Hematopoietic multipotent progenitor cell treated with erythropoietin and hydrocortisone succinate and interleukin-3 and kit ligand, for 4 days (in vitro differentiated cells): ENCODE data around the gene ATP6V1B1.

ENCODE experiments used
- DNase-seq: peaks from one replicate; pipeline ENCODE4 v3.0.0-alpha.2; 2015

Gene ATP6V1B1

GRCh38 chr2:70935468-70936164 lies at the start of gene ATP6V1B1:
TSS of gene ATP6V1B1 (plus strand) at chr2:70935900. CDS start at chr2:70935955, 55 bp downstream.
- DNase-seq, result no peak

- DNase-seq, result no peak
Measured at GRCh38 chr2:70886541-70886987, 49.1 kb upstream of the ATP6V1B1 start.

GRCh38 chr2:70887208-70887549 lies 48.5 kb upstream of the ATP6V1B1 start:
- no peak for DNase-seq

GRCh38 chr2:70887550-70888246 lies 48.0 kb upstream of the ATP6V1B1 start:
- peak; percentile 55 for DNase-seq

GRCh38 chr2:70888366-70888922 lies 47.3 kb upstream of the ATP6V1B1 start:
- DNase-seq, result no peak

- DNase-seq, result no peak
Measured at GRCh38 chr2:70888923-70889715, 46.6 kb upstream of the ATP6V1B1 start.

GRCh38 chr2:70889716-70890037 lies 46.0 kb upstream of the ATP6V1B1 start:
- no peak for DNase-seq

GRCh38 chr2:70890469-70891065 lies 45.1 kb upstream of the ATP6V1B1 start:
- no peak for DNase-seq

GRCh38 chr2:70891572-70892357 lies 43.9 kb upstream of the ATP6V1B1 start:
- no peak for DNase-seq

GRCh38 chr2:70892750-70893149 lies 43.0 kb upstream of the ATP6V1B1 start:
- no peak for DNase-seq

GRCh38 chr2:70893186-70893585 lies 42.5 kb upstream of the ATP6V1B1 start:
- DNase-seq, result no peak

- DNase-seq, result no peak
Measured at GRCh38 chr2:70894765-70895164, 40.9 kb upstream of the ATP6V1B1 start.

- no peak for DNase-seq
Measured at GRCh38 chr2:70895249-70895648, 40.5 kb upstream of the ATP6V1B1 start.

GRCh38 chr2:70895998-70896764 lies 39.5 kb upstream of the ATP6V1B1 start:
- DNase-seq, result no peak

GRCh38 chr2:70896765-70897202 lies 38.9 kb upstream of the ATP6V1B1 start:
- DNase-seq, result no peak

- no peak for DNase-seq
Measured at GRCh38 chr2:70897203-70897976, 38.3 kb upstream of the ATP6V1B1 start.

GRCh38 chr2:70897977-70898226 lies 37.8 kb upstream of the ATP6V1B1 start:
- no peak for DNase-seq

- no peak for DNase-seq
Measured at GRCh38 chr2:70898363-70899240, 37.1 kb upstream of the ATP6V1B1 start.

GRCh38 chr2:70901227-70902066 lies 34.3 kb upstream of the ATP6V1B1 start:
- no peak for DNase-seq
